ENCODE results near the gene PLGLB1.
"Not testable (repeated sequence)": the region's sequence is repeated elsewhere in the genome, so short reads cannot be mapped to it uniquely, and the experiment has no call there.

The PLGLB1 gene

GRCh38 chr2:87021744-87022143 lies at the start of gene PLGLB1:
PLGLB1 (minus strand) TSS chr2:87021844; CDS start chr2:87021783, 61 bp downstream.
- not testable (repeated sequence) for DNase-seq

GRCh38 chr2:87064305-87064704 lies 42.7 kb upstream of the PLGLB1 start:
- DNase-seq, result not testable (repeated sequence)

- not testable (repeated sequence) for DNase-seq
Observed at GRCh38 chr2:87063431-87063830, 41.8 kb upstream of the PLGLB1 start.

GRCh38 chr2:87061519-87061918 lies 39.9 kb upstream of the PLGLB1 start:
- not testable (repeated sequence) for DNase-seq

GRCh38 chr2:87057606-87058005 lies 36.0 kb upstream of the PLGLB1 start:
- DNase-seq, result not testable (repeated sequence)

- DNase-seq, result not testable (repeated sequence)
Observed at GRCh38 chr2:87056843-87057242, 35.2 kb upstream of the PLGLB1 start.

- not testable (repeated sequence) for DNase-seq
Observed at GRCh38 chr2:87056435-87056834, 34.8 kb upstream of the PLGLB1 start.

GRCh38 chr2:87054375-87054774 lies 32.7 kb upstream of the PLGLB1 start:
- not testable (repeated sequence) for DNase-seq

- peak in 1 of 2 donors; percentile 30 for DNase-seq
Observed at GRCh38 chr2:87041321-87041978, 19.8 kb upstream of the PLGLB1 start.

GRCh38 chr2:87028607-87029006 lies 7.0 kb upstream of the PLGLB1 start:
- not testable (repeated sequence) for DNase-seq

- not testable (repeated sequence) for DNase-seq
Observed at GRCh38 chr2:87026816-87027215, 5.2 kb upstream of the PLGLB1 start.

GRCh38 chr2:87025927-87026326 lies 4.3 kb upstream of the PLGLB1 start:
- DNase-seq, result not testable (repeated sequence)

GRCh38 chr2:87023988-87024615 lies 2.5 kb upstream of the PLGLB1 start:
- not testable (repeated sequence) for DNase-seq

GRCh38 chr2:87021043-87021442 lies 601 bp downstream of the PLGLB1 start:
- DNase-seq, result not testable (repeated sequence)

GRCh38 chr2:87019053-87019452 lies 2.6 kb downstream of the PLGLB1 start:
- not testable (repeated sequence) for DNase-seq

- not testable (repeated sequence) for DNase-seq
Observed at GRCh38 chr2:87014489-87015169, 7.0 kb downstream of the PLGLB1 start.

GRCh38 chr2:87004398-87004797 lies 17.2 kb downstream of the PLGLB1 start:
- not testable (repeated sequence) for DNase-seq
